Dedifferentiated amniotic fluid mesenchymal stem cell (primary cell): ENCODE data around the gene NFKBIE.

Experiments used
- DNase-seq: peaks from one replicate; pipeline ENCODE4 v3.0.0-alpha.2; 2016; ENCODE audit errors: extremely low spot score

Gene NFKBIE

DNA sequence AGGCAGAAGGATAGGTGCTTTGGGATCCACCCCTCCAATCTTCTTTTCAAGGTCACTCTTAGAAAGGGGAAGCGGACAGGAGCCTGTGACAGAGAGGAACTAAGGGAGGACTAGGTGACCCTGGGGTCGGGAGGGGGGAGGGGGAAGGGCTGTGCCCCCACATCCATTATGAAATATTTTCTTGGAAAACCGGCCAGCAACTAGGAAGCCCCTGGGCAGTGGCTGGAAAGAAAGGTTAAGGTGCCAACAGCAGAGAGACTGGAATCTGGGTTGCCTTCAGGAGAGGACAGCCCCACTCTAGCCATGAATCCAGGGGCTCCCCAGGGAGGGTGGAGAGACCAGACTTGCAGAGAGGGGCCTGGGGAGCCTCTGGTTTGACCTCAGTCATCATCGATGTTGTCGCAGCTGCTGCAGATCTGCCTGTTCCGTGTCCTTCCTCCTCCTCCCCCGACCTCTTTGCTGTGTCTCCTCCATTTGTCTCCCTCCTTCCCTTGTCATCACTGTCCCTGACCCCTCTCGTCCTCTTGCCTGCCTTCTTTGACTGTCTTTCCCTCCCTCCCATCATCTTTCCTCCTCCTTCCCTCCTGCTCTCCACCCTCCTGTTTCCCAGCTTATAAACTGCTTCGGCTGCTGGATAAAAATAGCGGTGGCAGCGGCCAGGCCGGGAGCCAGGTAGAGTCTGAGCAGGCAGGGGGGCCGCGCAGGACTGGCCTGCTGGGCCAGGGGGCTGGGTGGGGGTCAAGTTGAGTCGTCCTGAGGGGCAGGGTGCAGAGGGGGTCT lies 38.8 kb downstream of the NFKBIE start:
- no peak for DNase-seq

- no peak for DNase-seq
Measured at GRCh38 chr6:44225579-44226325, 39.6 kb downstream of the NFKBIE start.

DNA sequence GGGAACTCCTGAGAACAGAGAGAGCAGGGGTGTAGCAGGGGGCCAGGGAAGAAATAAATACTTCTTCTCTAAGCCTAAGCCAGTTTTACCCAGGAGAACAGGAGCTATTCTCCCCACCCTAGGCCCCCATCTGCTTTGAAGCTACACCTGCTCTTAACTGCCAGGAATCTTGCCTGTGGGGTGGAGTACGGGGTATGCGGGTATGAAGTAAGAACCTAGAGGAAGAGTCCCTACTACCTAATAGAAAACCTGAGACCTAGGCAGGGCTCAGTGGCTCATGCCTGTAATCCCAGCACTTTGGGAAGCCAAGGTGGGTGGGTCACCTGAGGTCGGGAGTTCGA lies 40.4 kb downstream of the NFKBIE start:
- no peak for DNase-seq

- DNase-seq, result no peak
Measured at GRCh38 chr6:44224029-44224964, 41.1 kb downstream of the NFKBIE start.

- DNase-seq, result peak; percentile 17
Measured at GRCh38 chr6:44223319-44224028, 41.9 kb downstream of the NFKBIE start, which contains the start of gene SLC29A1. SLC29A1 (plus strand) TSS chr6:44223595; CDS start chr6:44227314, 3,719 bp downstream.

DNA sequence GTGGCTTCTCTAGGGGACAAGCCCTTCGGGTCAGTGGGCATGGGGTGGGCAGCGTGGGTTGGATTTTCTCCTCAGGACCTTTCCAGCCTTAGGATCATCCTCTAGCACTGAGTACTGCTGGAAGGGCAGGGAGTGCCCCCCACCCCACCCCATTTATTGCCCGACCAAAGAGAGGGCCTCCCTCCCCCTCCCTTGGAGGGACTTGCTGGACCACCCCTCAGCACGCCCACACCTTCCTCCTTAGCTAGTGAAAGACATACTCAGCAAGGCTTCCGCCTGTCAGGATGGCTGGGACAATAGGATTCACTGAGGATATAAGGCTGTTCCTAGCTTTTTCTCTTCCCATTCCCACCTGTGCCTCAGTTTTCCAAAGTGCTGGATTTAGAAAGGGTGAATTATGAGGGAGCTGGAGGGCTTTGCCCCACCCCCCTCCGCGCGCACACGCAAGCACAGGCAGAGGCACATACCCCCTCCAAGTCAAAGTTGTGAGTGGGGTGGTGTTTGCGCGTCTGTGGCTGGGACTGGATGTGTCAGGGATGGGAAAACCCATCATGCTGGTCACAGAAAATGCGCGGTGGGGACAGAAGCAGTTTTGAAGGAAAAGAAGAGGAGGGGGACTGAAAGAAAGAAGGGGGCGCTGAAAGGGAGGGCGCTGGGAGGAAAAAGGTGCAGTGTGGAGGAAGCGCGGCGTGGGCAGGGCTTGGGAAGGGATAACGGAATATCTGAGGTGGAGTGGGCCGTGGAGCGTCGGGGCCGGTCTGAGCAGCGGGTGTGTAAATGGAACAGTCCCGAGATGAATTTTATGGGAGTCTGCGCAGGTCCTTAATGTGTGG lies 42.6 kb downstream of the NFKBIE start:
- no peak for DNase-seq

DNA sequence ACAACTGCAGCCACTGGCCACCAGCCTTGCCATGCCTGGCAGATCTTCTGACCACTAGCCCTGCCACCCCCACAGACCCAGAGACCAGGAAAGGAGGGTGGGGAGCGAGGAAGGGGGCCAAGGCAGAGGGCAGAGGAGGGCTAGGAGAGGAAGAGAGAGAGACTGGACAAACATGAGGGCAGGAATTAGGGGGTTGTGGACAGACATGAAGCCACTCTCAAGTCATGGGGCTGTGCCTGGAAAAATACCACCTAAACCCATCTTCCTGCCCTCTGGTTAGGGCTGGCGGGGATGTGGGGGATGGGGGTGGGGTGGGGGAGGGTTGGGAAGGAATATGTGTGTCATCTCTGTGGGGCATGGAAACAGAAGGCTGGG lies 43.4 kb downstream of the NFKBIE start:
- no peak for DNase-seq

GRCh38 chr6:44221291-44221960 lies 43.9 kb downstream of the NFKBIE start:
- DNase-seq, result peak; percentile 79

GRCh38 chr6:44220913-44221290 lies 44.4 kb downstream of the NFKBIE start:
- no peak for DNase-seq

- DNase-seq, result no peak
Measured at GRCh38 chr6:44219815-44220784, 45.3 kb downstream of the NFKBIE start.

DNA sequence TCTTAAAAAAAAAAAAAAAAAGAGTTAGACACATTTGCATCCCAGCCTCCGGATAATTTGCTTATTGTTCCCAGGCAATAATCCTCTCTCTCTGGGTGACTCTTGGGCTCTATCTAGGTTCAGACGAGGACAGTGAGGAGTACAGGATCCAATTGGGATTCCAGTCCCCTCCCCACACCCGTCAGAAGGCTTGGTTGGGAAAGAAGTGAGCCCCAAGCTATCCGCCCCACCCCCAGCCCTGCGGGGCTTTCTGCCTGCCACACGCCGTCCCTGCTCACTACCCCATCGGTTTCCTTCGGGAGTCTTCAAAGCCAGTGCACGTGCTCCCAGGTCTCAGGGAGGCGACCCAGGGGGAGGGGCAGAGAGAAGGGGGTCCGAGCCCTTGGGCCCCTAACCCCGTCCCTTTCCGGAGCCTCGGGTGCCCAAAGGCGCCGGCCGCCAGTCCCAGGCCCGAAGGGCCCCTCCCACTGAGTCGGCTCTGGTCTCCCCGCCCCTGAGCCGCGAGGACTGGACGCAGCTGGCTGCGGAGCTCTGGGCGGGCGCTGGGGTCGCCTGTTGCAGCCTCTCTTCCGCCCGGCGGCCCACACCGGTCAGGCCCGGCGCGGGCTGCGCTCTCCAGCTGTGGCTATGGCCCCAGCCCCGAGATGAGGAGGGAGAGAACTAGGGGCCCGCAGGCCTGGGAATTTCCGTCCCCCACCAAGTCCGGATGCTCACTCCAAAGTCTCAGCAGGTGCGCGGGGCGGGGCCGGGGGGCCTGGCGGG lies 46.1 kb downstream of the NFKBIE start:
- peak; percentile 43 for DNase-seq

GRCh38 chr6:44217332-44218143 lies 47.8 kb downstream of the NFKBIE start:
- DNase-seq, result no peak

DNA sequence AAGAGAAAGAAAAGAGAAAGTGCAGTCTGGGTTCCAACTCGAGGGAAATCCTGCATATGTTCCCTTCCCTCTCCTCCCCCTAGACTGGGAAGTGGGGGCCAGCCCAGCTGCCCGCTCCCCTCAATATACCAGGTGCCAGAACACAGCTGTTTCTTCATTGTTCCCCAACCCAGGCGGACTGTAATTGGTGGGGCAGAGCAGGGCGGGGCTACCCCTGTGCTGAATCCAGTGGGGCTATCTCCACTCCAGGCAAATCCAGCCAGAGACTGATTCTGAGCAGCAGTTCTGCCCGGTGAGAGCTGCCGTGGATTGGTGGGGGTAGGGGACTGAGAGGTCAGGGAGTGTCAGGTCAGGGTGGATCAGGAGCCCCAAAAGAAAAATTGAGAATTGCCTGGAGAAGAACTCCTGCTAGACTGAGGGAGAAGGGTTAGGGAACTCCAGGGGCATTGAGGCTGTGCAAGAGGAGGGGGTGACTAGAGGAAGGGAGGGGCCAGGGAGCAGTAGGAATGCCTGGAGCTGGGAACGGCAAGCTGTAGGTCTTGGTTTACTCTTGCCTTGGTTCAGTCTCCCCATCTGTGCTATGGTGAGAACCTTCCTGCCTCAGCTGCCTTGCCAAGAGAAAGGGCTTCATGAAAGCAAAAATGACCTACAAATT lies 48.5 kb downstream of the NFKBIE start, which contains the start of gene MYMX:
Gene MYMX (plus strand): TSS at position 250 of the 655 bp plus-strand sequence. CDS start 546 bp downstream, outside the sequence.
- no peak for DNase-seq

DNA sequence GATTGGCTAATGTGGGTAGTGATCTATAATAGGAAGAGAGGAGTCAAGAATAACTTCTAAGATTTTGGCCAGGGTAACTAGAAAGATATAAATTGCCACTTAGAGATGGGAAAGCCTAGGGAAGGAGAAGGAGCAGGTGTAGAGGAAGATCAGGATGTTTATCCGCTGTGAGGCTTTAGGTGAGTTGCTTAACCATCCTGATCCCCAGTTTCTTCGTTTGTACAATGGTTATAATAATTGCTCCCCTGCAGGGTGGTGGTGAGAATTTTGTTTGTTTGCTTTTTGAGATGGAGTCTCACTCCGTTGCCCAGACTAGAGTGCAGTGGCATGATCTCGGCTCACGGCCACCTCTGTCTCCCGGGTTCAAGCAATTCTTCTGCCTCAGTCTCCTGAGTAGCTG lies 51.0 kb downstream of the NFKBIE start:
- DNase-seq, result no peak

- no peak for DNase-seq
Measured at GRCh38 chr6:44211284-44211683, 54.1 kb downstream of the NFKBIE start.
